HepG2 (cell line): Measurements from ENCODE around the gene PLEKHH3. TPM values are rescaled to one million over a fixed set of nuclear protein-coding genes. Genes with fewer than 3 reads are reported as not detected.
A peak's percentile ranks its signal among the peaks of the same experiment; 100 is the strongest.

Experiments used
- AHR ChIP-seq: IDR thresholded peaks from 2 replicates; pipeline ENCODE4 v1.6.1; 2018; ENCODE audit warnings: missing genetic modification reagents, missing compliant biosample characterization
- ARNTL ChIP-seq: sonication (generic); formaldehyde crosslinking; IDR thresholded peaks from 2 replicates; pipeline ENCODE4 v1.4.0; 2020; ENCODE audit warnings: mild to moderate bottlenecking, missing genetic modification reagents
- DPF2 ChIP-seq: sonication (generic); formaldehyde crosslinking; IDR thresholded peaks from 2 replicates; pipeline ENCODE4 v1.4.0; 2020; ENCODE audit warnings: mild to moderate bottlenecking, low read depth, missing genetic modification reagents, borderline replicate concordance
- GATAD2A ChIP-seq: IDR thresholded peaks from 2 replicates; pipeline ENCODE4 v1.6.1; 2016
- HHEX ChIP-seq: IDR thresholded peaks from 2 replicates; pipeline ENCODE4 v1.6.1; 2016; ENCODE audit warnings: control low read depth
- HMGA1 ChIP-seq: sonication (generic); formaldehyde crosslinking; conservative IDR thresholded peaks from 2 replicates; pipeline ENCODE4 v1.4.0; 2020; ENCODE audit warnings: missing genetic modification reagents
- KDM1A ChIP-seq: IDR thresholded peaks from 2 replicates; pipeline ENCODE4 v1.6.1; 2016; ENCODE audit warnings: missing compliant biosample characterization
- KLF12 ChIP-seq: sonication (generic); formaldehyde crosslinking; IDR thresholded peaks from 2 replicates; pipeline ENCODE4 v1.4.0; 2020; ENCODE audit warnings: missing genetic modification reagents, borderline replicate concordance
- MXD3 ChIP-seq: IDR thresholded peaks from 2 replicates; pipeline ENCODE4 v1.6.1; 2016; ENCODE audit warnings: mild to moderate bottlenecking, missing biosample characterization, missing genetic modification reagents
- NKX3-1 ChIP-seq: sonication (generic); formaldehyde crosslinking; IDR thresholded peaks from 2 replicates; pipeline ENCODE4 v1.5.0; 2020; ENCODE audit warnings: missing genetic modification reagents
- NRL ChIP-seq: sonication (generic); formaldehyde crosslinking; IDR thresholded peaks from 2 replicates; pipeline ENCODE4 v1.5.0; 2020; ENCODE audit warnings: missing genetic modification reagents, mild to moderate bottlenecking, moderate library complexity, borderline replicate concordance
- PHF8 ChIP-seq: sonication (generic); formaldehyde crosslinking; IDR thresholded peaks from 2 replicates; pipeline ENCODE4 v1.5.0; 2020; ENCODE audit warnings: missing genetic modification reagents
- ZNF235 ChIP-seq: sonication (generic); formaldehyde crosslinking; IDR thresholded peaks from 2 replicates; pipeline ENCODE4 v1.8.1; 2023; ENCODE audit warnings: mild to moderate bottlenecking, missing genetic modification reagents, borderline replicate concordance
- ZNF260 ChIP-seq: sonication (generic); formaldehyde crosslinking; IDR thresholded peaks from 2 replicates; pipeline ENCODE4 v1.4.0; 2020; ENCODE audit warnings: missing genetic modification reagents, low read depth, mild to moderate bottlenecking, borderline replicate concordance
- ZNF30 ChIP-seq: sonication (generic); formaldehyde crosslinking; IDR thresholded peaks from 2 replicates; pipeline ENCODE4 v1.5.0; 2020; ENCODE audit warnings: mild to moderate bottlenecking, missing genetic modification reagents
- ZNF543 ChIP-seq: sonication (generic); formaldehyde crosslinking; IDR thresholded peaks from 2 replicates; pipeline ENCODE4 v1.4.0; 2020; ENCODE audit warnings: mild to moderate bottlenecking, missing genetic modification reagents
- ZNF75D ChIP-seq: sonication (generic); formaldehyde crosslinking; IDR thresholded peaks from 2 replicates; pipeline ENCODE4 v1.8.1; 2023; ENCODE audit warnings: missing genetic modification reagents, mild to moderate bottlenecking, borderline replicate concordance
- polyA plus RNA-seq, 8 experiments: library from polyadenylated mRNA; depleted of rRNA in 3 of 8; stranded (reverse) in 7 of 8; unstranded in 1 of 8; fragments of >200 nt; fragmentation: Illumina TruSeq in 4 of 8; extraction: Trizol in 4 of 8; gene quantifications; 2 replicates each; pipeline versions ENCODE4 v1.2.1 to v1.2.3, GENCODE V29; 2011 to 2016; ENCODE audit warnings: low read depth in 4 of 8, missing spikeins in 1 of 8, mixed read lengths in 1 of 8; ENCODE audit not compliant: insufficient read depth in 1 of 8
- total RNA-seq, 5 experiments: library from RNA; depleted of rRNA; stranded (reverse); fragments of >200 nt; fragmentation: Illumina TruSeq; extraction: Trizol; gene quantifications; 2 replicates each; pipeline ENCODE4 v1.2.3, GENCODE V29; 2016; ENCODE audit warnings: low read depth in 1 of 5
- TF ChIP-seq, protein P1 (sequence below): IDR thresholded peaks from 2 replicates; pipeline ENCODE4 v1.4.0; 2020; ENCODE audit warnings: mild to moderate bottlenecking, missing genetic modification reagents
- TF ChIP-seq, protein P2 (sequence below): sonication (generic); formaldehyde crosslinking; IDR thresholded peaks from 2 replicates; pipeline ENCODE4 v1.4.0; 2020; ENCODE audit warnings: mild to moderate bottlenecking, missing genetic modification reagents
- TF ChIP-seq, protein P3 (sequence below): sonication (generic); formaldehyde crosslinking; conservative IDR thresholded peaks from 2 replicates; pipeline ENCODE4 v1.4.0; 2020; ENCODE audit warnings: missing genetic modification reagents

Gene PLEKHH3
- total and polyA plus RNA-seq, 2 of the 13 experiments (the other 11 are each of a cell fraction or from before 2014, with no cell fraction given) = 6.0 to 19.9 TPM

GRCh38 chr17:42682722-42683403, 6.1 kb upstream of the PLEKHH3 start (continued):
- TF ChIP-seq, protein P1, sequence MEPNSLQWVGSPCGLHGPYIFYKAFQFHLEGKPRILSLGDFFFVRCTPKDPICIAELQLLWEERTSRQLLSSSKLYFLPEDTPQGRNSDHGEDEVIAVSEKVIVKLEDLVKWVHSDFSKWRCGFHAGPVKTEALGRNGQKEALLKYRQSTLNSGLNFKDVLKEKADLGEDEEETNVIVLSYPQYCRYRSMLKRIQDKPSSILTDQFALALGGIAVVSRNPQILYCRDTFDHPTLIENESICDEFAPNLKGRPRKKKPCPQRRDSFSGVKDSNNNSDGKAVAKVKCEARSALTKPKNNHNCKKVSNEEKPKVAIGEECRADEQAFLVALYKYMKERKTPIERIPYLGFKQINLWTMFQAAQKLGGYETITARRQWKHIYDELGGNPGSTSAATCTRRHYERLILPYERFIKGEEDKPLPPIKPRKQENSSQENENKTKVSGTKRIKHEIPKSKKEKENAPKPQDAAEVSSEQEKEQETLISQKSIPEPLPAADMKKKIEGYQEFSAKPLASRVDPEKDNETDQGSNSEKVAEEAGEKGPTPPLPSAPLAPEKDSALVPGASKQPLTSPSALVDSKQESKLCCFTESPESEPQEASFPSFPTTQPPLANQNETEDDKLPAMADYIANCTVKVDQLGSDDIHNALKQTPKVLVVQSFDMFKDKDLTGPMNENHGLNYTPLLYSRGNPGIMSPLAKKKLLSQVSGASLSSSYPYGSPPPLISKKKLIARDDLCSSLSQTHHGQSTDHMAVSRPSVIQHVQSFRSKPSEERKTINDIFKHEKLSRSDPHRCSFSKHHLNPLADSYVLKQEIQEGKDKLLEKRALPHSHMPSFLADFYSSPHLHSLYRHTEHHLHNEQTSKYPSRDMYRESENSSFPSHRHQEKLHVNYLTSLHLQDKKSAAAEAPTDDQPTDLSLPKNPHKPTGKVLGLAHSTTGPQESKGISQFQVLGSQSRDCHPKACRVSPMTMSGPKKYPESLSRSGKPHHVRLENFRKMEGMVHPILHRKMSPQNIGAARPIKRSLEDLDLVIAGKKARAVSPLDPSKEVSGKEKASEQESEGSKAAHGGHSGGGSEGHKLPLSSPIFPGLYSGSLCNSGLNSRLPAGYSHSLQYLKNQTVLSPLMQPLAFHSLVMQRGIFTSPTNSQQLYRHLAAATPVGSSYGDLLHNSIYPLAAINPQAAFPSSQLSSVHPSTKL (CRISPR knock-in tag) = no peak; the same call in 1 of the 2 replicates
- TF ChIP-seq HHEX = no peak
- peak; percentile 28 for TF ChIP-seq PHF8
- 0 out of 2 replicates have a peak, but pooled peaks have one; percentile 81 for TF ChIP-seq MXD3 (CRISPR knock-in tag)
- TF ChIP-seq HMGA1 (CRISPR knock-in tag) = no peak
- TF ChIP-seq DPF2 (CRISPR knock-in tag) = no peak
- TF ChIP-seq GATAD2A (CRISPR knock-in tag) = 0 out of 2 replicates have a peak, but pooled peaks have one; percentile 12
- TF ChIP-seq KLF12 = no peak
- TF ChIP-seq NKX3-1 (CRISPR knock-in tag) = no peak
- TF ChIP-seq AHR (CRISPR knock-in tag) = 0 out of 2 replicates have a peak, but pooled peaks have one; percentile 47
- TF ChIP-seq ZNF543 = 0 out of 2 replicates have a peak, but pooled peaks have one; percentile 11
- no peak for TF ChIP-seq ZNF75D
- TF ChIP-seq NRL = peak; percentile 84; the same call in 1 of the 2 replicates
- TF ChIP-seq, protein P2, sequence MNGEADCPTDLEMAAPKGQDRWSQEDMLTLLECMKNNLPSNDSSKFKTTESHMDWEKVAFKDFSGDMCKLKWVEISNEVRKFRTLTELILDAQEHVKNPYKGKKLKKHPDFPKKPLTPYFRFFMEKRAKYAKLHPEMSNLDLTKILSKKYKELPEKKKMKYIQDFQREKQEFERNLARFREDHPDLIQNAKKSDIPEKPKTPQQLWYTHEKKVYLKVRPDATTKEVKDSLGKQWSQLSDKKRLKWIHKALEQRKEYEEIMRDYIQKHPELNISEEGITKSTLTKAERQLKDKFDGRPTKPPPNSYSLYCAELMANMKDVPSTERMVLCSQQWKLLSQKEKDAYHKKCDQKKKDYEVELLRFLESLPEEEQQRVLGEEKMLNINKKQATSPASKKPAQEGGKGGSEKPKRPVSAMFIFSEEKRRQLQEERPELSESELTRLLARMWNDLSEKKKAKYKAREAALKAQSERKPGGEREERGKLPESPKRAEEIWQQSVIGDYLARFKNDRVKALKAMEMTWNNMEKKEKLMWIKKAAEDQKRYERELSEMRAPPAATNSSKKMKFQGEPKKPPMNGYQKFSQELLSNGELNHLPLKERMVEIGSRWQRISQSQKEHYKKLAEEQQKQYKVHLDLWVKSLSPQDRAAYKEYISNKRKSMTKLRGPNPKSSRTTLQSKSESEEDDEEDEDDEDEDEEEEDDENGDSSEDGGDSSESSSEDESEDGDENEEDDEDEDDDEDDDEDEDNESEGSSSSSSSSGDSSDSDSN (CRISPR knock-in tag) = peak; percentile 91
- no peak for TF ChIP-seq KDM1A (CRISPR knock-in tag)
- TF ChIP-seq, protein P3, sequence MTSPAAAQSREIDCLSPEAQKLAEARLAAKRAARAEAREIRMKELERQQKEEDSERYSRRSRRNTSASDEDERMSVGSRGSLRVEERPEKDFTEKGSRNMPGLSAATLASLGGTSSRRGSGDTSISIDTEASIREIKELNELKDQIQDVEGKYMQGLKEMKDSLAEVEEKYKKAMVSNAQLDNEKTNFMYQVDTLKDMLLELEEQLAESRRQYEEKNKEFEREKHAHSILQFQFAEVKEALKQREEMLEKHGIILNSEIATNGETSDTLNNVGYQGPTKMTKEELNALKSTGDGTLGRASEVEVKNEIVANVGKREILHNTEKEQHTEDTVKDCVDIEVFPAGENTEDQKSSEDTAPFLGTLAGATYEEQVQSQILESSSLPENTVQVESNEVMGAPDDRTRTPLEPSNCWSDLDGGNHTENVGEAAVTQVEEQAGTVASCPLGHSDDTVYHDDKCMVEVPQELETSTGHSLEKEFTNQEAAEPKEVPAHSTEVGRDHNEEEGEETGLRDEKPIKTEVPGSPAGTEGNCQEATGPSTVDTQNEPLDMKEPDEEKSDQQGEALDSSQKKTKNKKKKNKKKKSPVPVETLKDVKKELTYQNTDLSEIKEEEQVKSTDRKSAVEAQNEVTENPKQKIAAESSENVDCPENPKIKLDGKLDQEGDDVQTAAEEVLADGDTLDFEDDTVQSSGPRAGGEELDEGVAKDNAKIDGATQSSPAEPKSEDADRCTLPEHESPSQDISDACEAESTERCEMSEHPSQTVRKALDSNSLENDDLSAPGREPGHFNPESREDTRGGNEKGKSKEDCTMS (CRISPR knock-in tag) = no peak
- no peak for TF ChIP-seq ARNTL (CRISPR knock-in tag)
- TF ChIP-seq ZNF30 (CRISPR knock-in tag) = no peak
- TF ChIP-seq ZNF235 (CRISPR knock-in tag) = peak; percentile 80; the same call in 1 of the 2 replicates
- TF ChIP-seq ZNF260 (CRISPR knock-in tag) = no peak
